Measurements from ENCODE around the gene TRIP11. TPM values are rescaled to one million over a fixed set of nuclear protein-coding genes. Genes with fewer than 3 reads are reported as not detected.
A peak's percentile ranks its signal among the peaks of the same experiment; 100 is the strongest.

TRIP11 gene
- total and polyA plus RNA-seq, 2 of the 13 experiments (the other 11 are each of a cell fraction or from before 2014, with no cell fraction given), result 10.9 to 32.8 TPM

- in situ Hi-C loops (cut with HindIII; ENCODE audit: extremely low pct_ligation_motif_present, low pct_unique_long_range_greater_than_20kb) (no loop called here), intact Hi-C loops (cut with micrococcal nuclease; ENCODE audit: unreplicated experiment) (no loop called here)
- no peaks in the 10 kb centered on the region for H3K36me3 ChIP-seq (replicated peaks in 1 of 2; ENCODE audit: control insufficient read depth in 1 of 2, insufficient read depth in 2 of 2, low read length in 2 of 2)
- H4K20me1 ChIP-seq (ENCODE audit: insufficient read depth, low read length), result no peaks in the 10 kb centered on the region
- H3K27ac ChIP-seq (ENCODE audit: extremely low read length, insufficient read depth, low read length), result no peak overlapping the region
- no peak overlapping the region for H2AFZ ChIP-seq (ENCODE audit: low read length)
- CTCF ChIA-PET (ENCODE audit: low intra/inter-chr PET ratio, low total read pairs), result no interaction called here
- no peaks in the 10 kb centered on the region for H3K9me3 ChIP-seq (ENCODE audit: low read length)
- no TSS peak for BruUV-seq (replicated peaks)
- no peaks in the 10 kb centered on the region for H3K27me3 ChIP-seq (ENCODE audit: control insufficient read depth in 1 of 2, insufficient read depth in 2 of 2, low read length in 2 of 2)
- TF ChIP-seq THAP11 (CRISPR knock-in tag; IDR thresholded peaks at IDR 0.05), result no peak
- no peak for TF ChIP-seq PLSCR1 (CRISPR knock-in tag; IDR thresholded peaks at IDR 0.05; ENCODE audit: borderline replicate concordance)
- TF ChIP-seq RORA (CRISPR knock-in tag; IDR thresholded peaks at IDR 0.05), result no peak
- TF ChIP-seq DMAP1 (CRISPR knock-in tag; IDR thresholded peaks at IDR 0.05), result no peak
- TF ChIP-seq CENPBD1 (CRISPR knock-in tag; IDR thresholded peaks at IDR 0.05; ENCODE audit: borderline replicate concordance, low read depth), result no peak
- TF ChIP-seq NFATC3 (CRISPR knock-in tag; IDR thresholded peaks at IDR 0.05), result no peak
- TF ChIP-seq AGO1 (IDR thresholded peaks at IDR 0.05; ENCODE audit: low read depth, low read length, poor library complexity, severe bottlenecking), result no peak
- TF ChIP-seq ZNF607 (CRISPR knock-in tag; IDR thresholded peaks at IDR 0.05; ENCODE audit: borderline replicate concordance), result no peak
- no peak for TF ChIP-seq ZFP36L2 (CRISPR knock-in tag; IDR thresholded peaks at IDR 0.05)
- TF ChIP-seq PTBP1 (IDR thresholded peaks at IDR 0.05; ENCODE audit: low read depth, low read length, poor library complexity, severe bottlenecking), result no peak
- TF ChIP-seq ZNF780A (CRISPR knock-in tag; IDR thresholded peaks at IDR 0.05), result no peak
- TF ChIP-seq, protein P1, sequence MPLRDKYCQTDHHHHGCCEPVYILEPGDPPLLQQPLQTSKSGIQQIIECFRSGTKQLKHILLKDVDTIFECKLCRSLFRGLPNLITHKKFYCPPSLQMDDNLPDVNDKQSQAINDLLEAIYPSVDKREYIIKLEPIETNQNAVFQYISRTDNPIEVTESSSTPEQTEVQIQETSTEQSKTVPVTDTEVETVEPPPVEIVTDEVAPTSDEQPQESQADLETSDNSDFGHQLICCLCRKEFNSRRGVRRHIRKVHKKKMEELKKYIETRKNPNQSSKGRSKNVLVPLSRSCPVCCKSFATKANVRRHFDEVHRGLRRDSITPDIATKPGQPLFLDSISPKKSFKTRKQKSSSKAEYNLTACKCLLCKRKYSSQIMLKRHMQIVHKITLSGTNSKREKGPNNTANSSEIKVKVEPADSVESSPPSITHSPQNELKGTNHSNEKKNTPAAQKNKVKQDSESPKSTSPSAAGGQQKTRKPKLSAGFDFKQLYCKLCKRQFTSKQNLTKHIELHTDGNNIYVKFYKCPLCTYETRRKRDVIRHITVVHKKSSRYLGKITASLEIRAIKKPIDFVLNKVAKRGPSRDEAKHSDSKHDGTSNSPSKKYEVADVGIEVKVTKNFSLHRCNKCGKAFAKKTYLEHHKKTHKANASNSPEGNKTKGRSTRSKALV (CRISPR knock-in tag; IDR thresholded peaks at IDR 0.05), result no peak
- H3K9ac ChIP-seq (ENCODE audit: insufficient read depth, low read depth, low read length), result 0 out of 2 replicates have a peak overlapping the region, but pooled peaks have one; percentile 4
- H3K4me3 ChIP-seq (replicated peaks in 1 of 3; ENCODE audit: insufficient read depth in 1 of 3, low read depth in 2 of 3, low read length in 3 of 3), result no peak overlapping the region
- peak; percentile 43 for ATAC-seq
- 53% methylated on average over 14 of the region's 14 CpGs for WGBS (ENCODE audit: low lambda C conversion rate)
- POLR2A ChIA-PET, result no interaction called here
- H3K4me1 ChIP-seq (ENCODE audit: insufficient read depth, low read length), result peaks cover 44% of the 10 kb centered on the region
- peak overlapping the region; percentile 45 for H3K4me2 ChIP-seq (ENCODE audit: low read depth, low read length)
- no peaks in the 10 kb centered on the region for H3K79me2 ChIP-seq (ENCODE audit: insufficient read depth, low read length)
- no peak for FAIRE-seq
- no peak for DNase-seq (ENCODE audit: low spot score)
Observed at GRCh38 chr14:91961297-91962220, 78.3 kb downstream of the TRIP11 start.

All from HepG2 (cell line).